Measurements from ENCODE around the gene GCK.

The GCK gene

GRCh38 chr7:44222776-44223261 lies 33.6 kb upstream of the GCK start:
- FAIRE-seq (peak; percentile 99), DNase-seq (ENCODE audit: low spot score) (no peak)

- no peak for FAIRE-seq
- DNase-seq (ENCODE audit: low spot score): no peak
Observed at GRCh38 chr7:44222074-44222473, 32.8 kb upstream of the GCK start.

GRCh38 chr7:44221231-44221791 lies 32.1 kb upstream of the GCK start:
- FAIRE-seq (no peak), DNase-seq (ENCODE audit: low spot score) (no peak)

- DNase-seq (ENCODE audit: low spot score) (no peak), FAIRE-seq (no peak)
Observed at GRCh38 chr7:44220358-44221112, 31.3 kb upstream of the GCK start.

GRCh38 chr7:44220046-44220357 lies 30.8 kb upstream of the GCK start:
- no peak for DNase-seq (ENCODE audit: low spot score)
- peak; percentile 94 for FAIRE-seq

GRCh38 chr7:44219371-44220045 lies 30.3 kb upstream of the GCK start:
- DNase-seq (ENCODE audit: low spot score): no peak

GRCh38 chr7:44218418-44219201 lies 29.4 kb upstream of the GCK start:
- DNase-seq (ENCODE audit: low spot score) (no peak), FAIRE-seq (peak; percentile 20)

More at GRCh38 chr7:44219371-44220045, 30.3 kb upstream of the GCK start:
- no peak for FAIRE-seq

GRCh38 chr7:44217852-44218402 lies 28.7 kb upstream of the GCK start:
- DNase-seq (ENCODE audit: low spot score) (no peak), FAIRE-seq (no peak)

- no peak for DNase-seq (ENCODE audit: low spot score)
- no peak for FAIRE-seq
Observed at GRCh38 chr7:44217223-44217714, 28.0 kb upstream of the GCK start.

GRCh38 chr7:44216521-44217222 lies 27.4 kb upstream of the GCK start:
- no peak for FAIRE-seq
- no peak for DNase-seq (ENCODE audit: low spot score)

GRCh38 chr7:44216019-44216418 lies 26.8 kb upstream of the GCK start:
- DNase-seq (ENCODE audit: low spot score): no peak

GRCh38 chr7:44215531-44215930 lies 26.3 kb upstream of the GCK start:
- FAIRE-seq: peak; percentile 52

More at GRCh38 chr7:44216019-44216418, 26.8 kb upstream of the GCK start:
- FAIRE-seq: no peak

GRCh38 chr7:44213877-44214388 lies 24.7 kb upstream of the GCK start:
- no peak for FAIRE-seq

More at GRCh38 chr7:44215531-44215930, 26.3 kb upstream of the GCK start:
- DNase-seq (ENCODE audit: low spot score): no peak

GRCh38 chr7:44213206-44213876 lies 24.1 kb upstream of the GCK start:
- DNase-seq (ENCODE audit: low spot score) (no peak), FAIRE-seq (peak; percentile 42)

More at GRCh38 chr7:44213877-44214388, 24.7 kb upstream of the GCK start:
- DNase-seq (ENCODE audit: low spot score): no peak

- FAIRE-seq (no peak), DNase-seq (ENCODE audit: low spot score) (no peak)
Observed at GRCh38 chr7:44212581-44213184, 23.4 kb upstream of the GCK start.

- no peak for DNase-seq (ENCODE audit: low spot score)
- no peak for FAIRE-seq
Observed at GRCh38 chr7:44212018-44212417, 22.8 kb upstream of the GCK start.

- FAIRE-seq (no peak), DNase-seq (ENCODE audit: low spot score) (no peak)
Observed at GRCh38 chr7:44211126-44211675, 22.0 kb upstream of the GCK start.

- FAIRE-seq (peak; percentile 30), DNase-seq (ENCODE audit: low spot score) (no peak)
Observed at GRCh38 chr7:44210107-44210506, 20.9 kb upstream of the GCK start.

GRCh38 chr7:44208085-44208484 lies 18.8 kb upstream of the GCK start:
- FAIRE-seq (no peak), DNase-seq (ENCODE audit: low spot score) (no peak)

All from urothelium cell line (cell line).